Activated naive CD8-positive, alpha-beta T cell treated with anti-CD3 and anti-CD28 coated beads, Interleukin-2, amount 10 ng/mL, durations not matched to agents 7 days and 5 days (primary cell): ENCODE data around the gene ENTREP3. TPM values are rescaled to one million over a fixed set of nuclear protein-coding genes. Genes with fewer than 3 reads are reported as not detected.
"Not testable (repeated sequence)": the region's sequence is repeated elsewhere in the genome, so short reads cannot be mapped to it uniquely, and the experiment has no call there.

Experiments used
- ATAC-seq: fragments of 150-1000 bp; cut with Tn5 transposase; one replicate; pipeline ENCODE4 v1.10.0; 2021; ENCODE audit warnings: low read depth, moderate library complexity
- POLR2A ChIA-PET: fragments of 350-600 bp; sonication (Branson Sonifier 250); formaldehyde crosslinking; loops from one replicate; lab custom pipeline; 2021; ENCODE audit warnings: antibody characterized with exemption; lab: Charles Lee
- DNase-seq: peaks from one replicate; pipeline ENCODE4 v3.0.0; 2021
- H3K27ac Mint-ChIP-seq: one replicate; pipeline ENCODE4 v1.8.0; 2022; ENCODE audit warnings: mild to moderate bottlenecking, mixed read lengths
- H3K27me3 Mint-ChIP-seq: one replicate; pipeline ENCODE4 v1.8.0; 2022; ENCODE audit warnings: mild to moderate bottlenecking, moderate library complexity, mixed read lengths
- H3K36me3 Mint-ChIP-seq: one replicate; pipeline ENCODE4 v1.8.0; 2021; ENCODE audit warnings: mild to moderate bottlenecking, mixed read lengths
- H3K4me1 Mint-ChIP-seq: one replicate; pipeline ENCODE4 v1.8.0; 2021; ENCODE audit warnings: mixed read lengths
- H3K4me3 Mint-ChIP-seq: one replicate; pipeline ENCODE4 v1.8.0; 2022; ENCODE audit warnings: mild to moderate bottlenecking, moderate library complexity, mixed read lengths
- H3K9me3 Mint-ChIP-seq: one replicate; pipeline ENCODE4 v1.8.0; 2021; ENCODE audit warnings: mixed read lengths
- total RNA-seq, 2 experiments: library from RNA; stranded (reverse); gene quantifications; one replicate each; pipeline ENCODE4 v1.2.3, GENCODE V29; 2021

The ENTREP3 gene
- total RNA-seq, 2 experiments from 2014 or later: 26.0 to 29.4 TPM

GRCh38 chr1:155254228-155254713, 1.0 kb downstream of the ENTREP3 start:
- POLR2A ChIA-PET: interaction anchor here (0.8 to 1.5 kb wide), 3 partner anchors 9 to 69 kb away, joined by 3 to 8 read pairs (median 4); partner anchors contain the start of gene CLK2
- DNase-seq (no peak), ATAC-seq (no peak)
- Mint-ChIP-seq H3K9me3 (no peaks in the 10 kb centered on the region), H3K4me3 (peak overlapping the region; percentile 80), H3K27ac (peak overlapping the region; percentile 73), H3K36me3 (no peaks in the 10 kb centered on the region), H3K4me1 (peaks cover 15% of the 10 kb centered on the region), H3K27me3 (no peaks in the 10 kb centered on the region)

- peak overlapping the region; percentile 80 for H3K4me3 Mint-ChIP-seq
- POLR2A ChIA-PET: no interaction called here
- ATAC-seq (no peak), DNase-seq (no peak)
- H3K27ac Mint-ChIP-seq: no peak overlapping the region
- H3K36me3 Mint-ChIP-seq: no peaks in the 10 kb centered on the region
- H3K4me1 Mint-ChIP-seq: peaks cover 15% of the 10 kb centered on the region
- H3K9me3 Mint-ChIP-seq: no peaks in the 10 kb centered on the region
- H3K27me3 Mint-ChIP-seq: no peaks in the 10 kb centered on the region
These were observed 1.5 kb downstream of the ENTREP3 start for GRCh38 chr1:155253797-155254196.

GRCh38 chr1:155253208-155253607, 2.1 kb downstream of the ENTREP3 start:
- Mint-ChIP-seq H3K9me3 (no peaks in the 10 kb centered on the region), H3K4me1 (peaks cover 15% of the 10 kb centered on the region), H3K27me3 (no peaks in the 10 kb centered on the region), H3K4me3 (peak overlapping the region; percentile 80), H3K36me3 (no peaks in the 10 kb centered on the region), H3K27ac (no peak overlapping the region)
- ATAC-seq: no peak
- POLR2A ChIA-PET: interaction anchor here (4.1 kb wide), 1 partner anchor 70 kb away, joined by 36 read pairs; no protein-coding TSS in a partner anchor
- DNase-seq: no peak

GRCh38 chr1:155251566-155251965, 3.7 kb downstream of the ENTREP3 start:
- Mint-ChIP-seq H3K9me3 (no peaks in the 10 kb centered on the region), H3K36me3 (peaks cover under 1% of the 10 kb centered on the region), H3K4me1 (peaks cover 16% of the 10 kb centered on the region), H3K27me3 (no peaks in the 10 kb centered on the region), H3K27ac (peak overlapping the region; percentile 51), H3K4me3 (no peak overlapping the region)
- POLR2A ChIA-PET: interaction anchor here (0.6 to 4.1 kb wide), 9 partner anchors 9 to 211 kb away, joined by 3 to 36 read pairs (median 6); partner anchors contain the start of genes CLK2, RUSC1 and SCAMP3
- ATAC-seq (no peak), DNase-seq (no peak)

GRCh38 chr1:155250633-155251449, 4.4 kb downstream of the ENTREP3 start:
- ATAC-seq (peak; percentile 97), DNase-seq (peak; percentile 99)
- H3K36me3 Mint-ChIP-seq: peaks cover 4% of the 10 kb centered on the region
- H3K4me3 Mint-ChIP-seq: peak overlapping the region; percentile 69
- no peaks in the 10 kb centered on the region for H3K9me3 Mint-ChIP-seq
- H3K27me3 Mint-ChIP-seq: no peaks in the 10 kb centered on the region
- H3K4me1 Mint-ChIP-seq: peaks cover 20% of the 10 kb centered on the region
- POLR2A ChIA-PET: interaction anchor here (0.6 to 4.1 kb wide), 13 partner anchors 10 to 596 kb away, joined by 3 to 36 read pairs (median 5); partner anchors contain the start of genes CLK2, FDPS, KRTCAP2 and MTX1
- H3K27ac Mint-ChIP-seq: peak overlapping the region; percentile 51

- H3K27me3 Mint-ChIP-seq: no peaks in the 10 kb centered on the region
- peaks cover 4% of the 10 kb centered on the region for H3K36me3 Mint-ChIP-seq
- peak; percentile 56 for DNase-seq
- peak overlapping the region; percentile 73 for H3K4me3 Mint-ChIP-seq
- peak; percentile 27 for ATAC-seq
- H3K4me1 Mint-ChIP-seq: peaks cover 21% of the 10 kb centered on the region
- no peaks in the 10 kb centered on the region for H3K9me3 Mint-ChIP-seq
- H3K27ac Mint-ChIP-seq: peak overlapping the region; percentile 85
- POLR2A ChIA-PET: interaction anchor here (0.6 to 4.1 kb wide), 13 partner anchors 10 to 1497 kb away, joined by 3 to 36 read pairs (median 4); partner anchors contain the start of genes CLK2, FDPS, KRTCAP2 and MTX1
These were observed 5.0 kb downstream of the ENTREP3 start for GRCh38 chr1:155250246-155250632.

- no peak for ATAC-seq
- H3K27ac Mint-ChIP-seq: no peak overlapping the region
- no peaks in the 10 kb centered on the region for H3K27me3 Mint-ChIP-seq
- H3K4me1 Mint-ChIP-seq: peaks cover 28% of the 10 kb centered on the region
- DNase-seq: no peak
- peaks cover 6% of the 10 kb centered on the region for H3K36me3 Mint-ChIP-seq
- peaks cover 1% of the 10 kb centered on the region for H3K9me3 Mint-ChIP-seq
- POLR2A ChIA-PET: interaction anchor here (0.5 to 1.7 kb wide), 5 partner anchors 13 to 324 kb away, joined by 3 to 8 read pairs (median 4); partner anchors contain the start of genes KRTCAP2 and SCAMP3
- H3K4me3 Mint-ChIP-seq: no peak overlapping the region
These were observed 7.4 kb downstream of the ENTREP3 start for GRCh38 chr1:155247667-155248553.

GRCh38 chr1:155246796-155247195, 8.5 kb downstream of the ENTREP3 start:
- not testable (repeated sequence) for H3K9me3 Mint-ChIP-seq

GRCh38 chr1:155245163-155245524, 10.1 kb downstream of the ENTREP3 start:
- H3K27me3 Mint-ChIP-seq: no peaks in the 10 kb centered on the region
- peak overlapping the region; percentile 95 for H3K27ac Mint-ChIP-seq
- DNase-seq (no peak), ATAC-seq (no peak)
- H3K4me3 Mint-ChIP-seq: peak overlapping the region; percentile 85
- POLR2A ChIA-PET: interaction anchor here (0.6 to 3.6 kb wide), 8 partner anchors 10 to 72 kb away, joined by 3 to 18 read pairs (median 5); partner anchors contain the start of genes CLK2, ENTREP3, KRTCAP2 and SCAMP3
- H3K36me3 Mint-ChIP-seq: peaks cover 8% of the 10 kb centered on the region
- peaks cover 49% of the 10 kb centered on the region for H3K4me1 Mint-ChIP-seq
- H3K9me3 Mint-ChIP-seq: peaks cover 1% of the 10 kb centered on the region

More at GRCh38 chr1:155246796-155247195, 8.5 kb downstream of the ENTREP3 start:
- not testable (repeated sequence) for H3K4me3 Mint-ChIP-seq, H3K27me3 Mint-ChIP-seq, H3K27ac Mint-ChIP-seq, H3K36me3 Mint-ChIP-seq, ATAC-seq, DNase-seq
- peaks cover 38% of the 10 kb centered on the region for H3K4me1 Mint-ChIP-seq
- POLR2A ChIA-PET: interaction anchor here (1.7 kb wide), 1 partner anchor 15 kb away, joined by 8 read pairs; the partner anchor contains the start of gene SCAMP3

GRCh38 chr1:155244368-155245162, 10.7 kb downstream of the ENTREP3 start:
- peak overlapping the region; percentile 85 for H3K4me3 Mint-ChIP-seq
- ATAC-seq (peak; percentile 97), DNase-seq (peak; percentile 96)
- H3K4me1 Mint-ChIP-seq: peaks cover 49% of the 10 kb centered on the region
- POLR2A ChIA-PET: interaction anchor here (0.6 to 3.6 kb wide), 16 partner anchors 11 to 78 kb away, joined by 3 to 18 read pairs (median 6); partner anchors contain the start of genes CLK2, ENTREP3, FDPS and KRTCAP2
- peak overlapping the region; percentile 95 for H3K27ac Mint-ChIP-seq
- H3K27me3 Mint-ChIP-seq: no peaks in the 10 kb centered on the region
- peaks cover 1% of the 10 kb centered on the region for H3K9me3 Mint-ChIP-seq
- peaks cover 8% of the 10 kb centered on the region for H3K36me3 Mint-ChIP-seq

- Mint-ChIP-seq H3K4me1 (peaks cover 49% of the 10 kb centered on the region), H3K9me3 (peaks cover 1% of the 10 kb centered on the region), H3K27me3 (no peaks in the 10 kb centered on the region), H3K4me3 (peak overlapping the region; percentile 85), H3K27ac (peak overlapping the region; percentile 95), H3K36me3 (peaks cover 9% of the 10 kb centered on the region)
- no peak for DNase-seq
- POLR2A ChIA-PET: interaction anchor here (1.5 to 3.6 kb wide), 4 partner anchors 16 to 69 kb away, joined by 5 to 18 read pairs (median 14); partner anchors contain the start of genes KRTCAP2 and TRIM46
- ATAC-seq: no peak
These were observed 12.4 kb downstream of the ENTREP3 start for GRCh38 chr1:155242805-155243358.
